Measurements from ENCODE around the gene CHRNA7.

The CHRNA7 gene

DNA sequence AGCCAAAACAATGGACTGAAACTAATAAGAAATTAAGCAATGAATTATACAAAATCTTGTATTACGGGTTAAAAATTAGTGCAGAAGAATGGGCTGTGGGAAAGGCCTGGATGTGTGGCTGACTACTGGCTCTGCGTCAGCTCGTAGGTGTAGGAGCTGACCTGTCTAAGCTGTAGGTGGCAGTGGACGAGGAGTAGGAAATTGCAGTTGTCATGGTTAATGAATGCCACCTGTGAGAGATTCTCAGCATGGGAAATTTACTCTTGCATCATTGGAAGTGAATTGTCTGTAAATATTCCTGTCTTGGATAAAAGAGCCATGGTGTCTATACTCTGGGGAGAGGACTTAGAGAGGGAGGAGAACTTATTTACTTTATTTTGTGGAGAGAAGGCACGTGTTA lies 23.4 kb downstream of the CHRNA7 start:
- no peak for DNase-seq (ENCODE audit: low read depth)
- no peak overlapping the region for H3K4me3 ChIP-seq (replicated peaks; ENCODE audit: low read depth, low read length)
- TF ChIP-seq, protein P1, sequence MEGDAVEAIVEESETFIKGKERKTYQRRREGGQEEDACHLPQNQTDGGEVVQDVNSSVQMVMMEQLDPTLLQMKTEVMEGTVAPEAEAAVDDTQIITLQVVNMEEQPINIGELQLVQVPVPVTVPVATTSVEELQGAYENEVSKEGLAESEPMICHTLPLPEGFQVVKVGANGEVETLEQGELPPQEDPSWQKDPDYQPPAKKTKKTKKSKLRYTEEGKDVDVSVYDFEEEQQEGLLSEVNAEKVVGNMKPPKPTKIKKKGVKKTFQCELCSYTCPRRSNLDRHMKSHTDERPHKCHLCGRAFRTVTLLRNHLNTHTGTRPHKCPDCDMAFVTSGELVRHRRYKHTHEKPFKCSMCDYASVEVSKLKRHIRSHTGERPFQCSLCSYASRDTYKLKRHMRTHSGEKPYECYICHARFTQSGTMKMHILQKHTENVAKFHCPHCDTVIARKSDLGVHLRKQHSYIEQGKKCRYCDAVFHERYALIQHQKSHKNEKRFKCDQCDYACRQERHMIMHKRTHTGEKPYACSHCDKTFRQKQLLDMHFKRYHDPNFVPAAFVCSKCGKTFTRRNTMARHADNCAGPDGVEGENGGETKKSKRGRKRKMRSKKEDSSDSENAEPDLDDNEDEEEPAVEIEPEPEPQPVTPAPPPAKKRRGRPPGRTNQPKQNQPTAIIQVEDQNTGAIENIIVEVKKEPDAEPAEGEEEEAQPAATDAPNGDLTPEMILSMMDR (IDR thresholded peaks at IDR 0.05; ENCODE audit: low read length, missing control alignments), result no peak

DNA sequence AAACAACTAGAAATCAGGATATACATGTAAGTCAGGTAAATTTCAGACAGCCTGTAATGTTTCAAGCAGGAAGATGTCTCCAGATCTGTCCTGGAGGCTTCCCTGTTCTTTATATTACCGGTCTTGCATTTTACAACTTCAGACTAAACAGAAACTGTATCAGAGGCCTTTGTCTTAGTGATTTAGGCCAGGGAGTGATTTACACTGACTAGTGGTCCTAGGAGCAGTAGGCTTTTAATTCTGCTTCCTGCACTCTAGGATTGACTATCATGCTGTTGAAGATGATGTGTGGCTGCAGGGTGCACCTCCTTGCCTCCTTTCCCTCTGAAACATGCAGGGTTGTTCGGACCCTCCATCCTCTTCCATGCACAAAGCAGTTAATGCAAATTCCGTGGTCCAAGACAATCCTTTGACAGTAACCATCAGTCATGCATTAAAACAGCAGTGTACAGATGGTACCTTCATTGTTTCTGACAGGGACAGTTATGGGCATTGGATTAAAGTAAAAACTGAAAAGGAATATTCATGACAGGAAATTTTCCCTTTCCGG lies 27.6 kb downstream of the CHRNA7 start:
- no peak for DNase-seq (ENCODE audit: low read depth)
- TF ChIP-seq, protein P1 (IDR thresholded peaks at IDR 0.05; ENCODE audit: low read length, missing control alignments), result no peak
- no peak overlapping the region for H3K4me3 ChIP-seq (replicated peaks; ENCODE audit: low read depth, low read length)

DNA sequence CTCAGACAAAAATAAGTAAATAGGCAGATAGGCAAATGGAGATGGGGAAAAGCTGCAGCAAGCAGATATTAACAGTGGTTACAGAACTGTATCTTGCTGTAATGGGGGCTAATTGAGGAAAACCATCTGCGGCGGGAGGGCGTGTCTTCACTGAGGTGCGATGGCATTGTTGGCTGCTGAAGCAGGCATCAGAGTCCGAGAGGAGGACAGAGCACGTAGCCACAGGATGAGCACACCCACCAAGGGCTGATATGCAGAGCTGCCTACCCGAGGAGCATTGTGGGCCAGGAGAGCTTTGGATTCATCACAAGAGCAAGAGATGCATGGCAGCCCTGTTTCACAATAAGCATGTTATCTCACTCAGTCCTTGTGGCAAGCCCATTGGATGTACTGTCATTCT lies 30.4 kb downstream of the CHRNA7 start:
- no peak overlapping the region for H3K4me3 ChIP-seq (replicated peaks; ENCODE audit: low read depth, low read length)
- TF ChIP-seq, protein P1 (IDR thresholded peaks at IDR 0.05; ENCODE audit: low read length, missing control alignments), result no peak
- DNase-seq (ENCODE audit: low read depth), result no peak

DNA sequence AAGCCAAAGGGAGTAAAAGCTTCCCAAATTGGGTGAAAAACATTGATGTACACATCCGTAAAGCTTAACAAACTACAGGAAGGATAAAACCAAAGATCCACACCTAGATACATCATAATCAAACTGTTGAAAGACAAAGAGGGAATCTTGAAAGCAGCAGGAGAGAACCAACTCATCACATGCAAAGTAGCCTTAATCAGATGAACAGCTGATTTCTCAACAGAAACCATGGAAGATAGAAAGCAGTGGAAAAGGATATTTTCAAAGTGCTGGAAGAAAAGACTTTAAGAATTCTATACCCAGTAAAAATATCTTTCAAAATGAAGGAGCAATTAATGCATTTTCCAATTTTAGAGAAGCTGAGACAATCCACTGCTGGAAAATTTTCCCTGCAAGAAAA lies 36.8 kb downstream of the CHRNA7 start:
- H3K4me3 ChIP-seq (replicated peaks; ENCODE audit: low read depth, low read length), result no peak overlapping the region
- no peak for DNase-seq (ENCODE audit: low read depth)
- TF ChIP-seq, protein P1 (IDR thresholded peaks at IDR 0.05; ENCODE audit: low read length, missing control alignments), result no peak

DNA sequence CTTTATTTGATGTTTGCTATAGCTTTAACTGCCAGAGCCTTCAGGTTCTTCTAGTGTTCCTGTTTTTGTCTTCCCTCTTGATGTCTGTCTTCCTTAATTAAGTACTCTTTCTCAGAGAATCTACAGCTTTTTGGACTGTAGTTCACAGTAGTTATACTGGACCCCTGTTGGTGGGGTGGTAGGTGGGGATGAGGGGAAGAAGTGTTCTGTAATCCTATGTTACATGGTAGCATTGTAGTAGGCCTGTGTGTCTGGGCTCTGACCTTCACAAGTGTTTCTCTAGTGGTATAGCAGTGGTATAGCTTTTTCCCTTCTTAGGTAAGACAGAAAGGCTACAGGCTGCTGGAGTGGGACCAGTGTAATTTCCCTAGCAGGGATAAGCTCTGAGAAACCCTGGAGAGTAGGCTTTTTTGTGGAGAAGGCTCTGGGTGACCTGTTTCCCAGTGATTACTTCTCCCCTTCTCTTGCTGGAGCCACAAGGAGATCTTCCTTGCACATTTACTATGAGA lies 59.6 kb downstream of the CHRNA7 start:
- TF ChIP-seq, protein P1 (IDR thresholded peaks at IDR 0.05; ENCODE audit: low read length, missing control alignments), result no peak
- no peak for DNase-seq (ENCODE audit: low read depth)

DNA sequence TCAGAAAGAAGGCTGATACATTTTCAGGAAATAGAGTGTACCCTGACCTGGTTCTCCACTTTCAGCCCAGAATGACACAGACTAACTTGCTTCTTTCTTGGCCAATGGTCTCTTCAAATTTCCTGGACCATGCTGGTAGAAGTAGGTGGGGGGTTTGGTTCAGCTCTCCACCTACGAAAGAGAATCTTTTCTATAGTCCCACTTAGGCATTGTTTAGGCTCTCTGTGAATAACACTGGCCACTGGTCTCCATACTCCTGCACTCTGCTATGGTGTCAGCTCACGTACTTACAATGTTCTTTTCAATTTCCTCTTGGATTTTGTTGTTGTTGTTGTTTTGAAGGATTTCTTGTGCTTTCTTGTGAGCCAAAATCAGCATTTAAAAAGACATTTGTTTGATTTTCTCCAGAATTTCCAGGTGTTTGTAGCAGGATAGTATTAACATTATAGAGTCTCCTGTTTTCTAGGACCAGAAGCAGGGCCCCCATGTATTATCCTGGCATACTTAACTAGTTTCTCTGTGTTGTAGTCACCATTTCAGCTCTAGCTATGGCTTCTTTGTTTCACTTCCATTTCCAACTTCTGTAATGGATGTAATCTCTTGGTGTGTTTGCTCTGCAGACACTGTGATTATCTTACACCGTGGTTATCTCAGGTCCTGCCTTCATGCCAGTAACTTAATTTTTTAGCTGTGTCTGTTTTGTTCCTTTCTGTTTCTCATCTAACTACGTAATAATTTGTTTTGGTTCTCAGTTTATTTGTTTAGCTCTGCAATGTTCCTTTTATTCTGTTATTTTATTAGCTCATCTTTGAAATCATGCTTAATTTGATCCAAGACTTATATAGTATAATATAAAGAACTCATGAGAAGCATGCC lies 61.4 kb downstream of the CHRNA7 start:
- no peak overlapping the region for H3K4me3 ChIP-seq (replicated peaks; ENCODE audit: low read depth, low read length)
- TF ChIP-seq, protein P1 (IDR thresholded peaks at IDR 0.05; ENCODE audit: low read length, missing control alignments), result no peak
- no peak for DNase-seq (ENCODE audit: low read depth)

More for the DNA sequence above, 59.6 kb downstream of the CHRNA7 start:
- no peak overlapping the region for H3K4me3 ChIP-seq (replicated peaks; ENCODE audit: low read depth, low read length)
